ENCODE measurements around the gene FBXL17.

The FBXL17 gene

DNA sequence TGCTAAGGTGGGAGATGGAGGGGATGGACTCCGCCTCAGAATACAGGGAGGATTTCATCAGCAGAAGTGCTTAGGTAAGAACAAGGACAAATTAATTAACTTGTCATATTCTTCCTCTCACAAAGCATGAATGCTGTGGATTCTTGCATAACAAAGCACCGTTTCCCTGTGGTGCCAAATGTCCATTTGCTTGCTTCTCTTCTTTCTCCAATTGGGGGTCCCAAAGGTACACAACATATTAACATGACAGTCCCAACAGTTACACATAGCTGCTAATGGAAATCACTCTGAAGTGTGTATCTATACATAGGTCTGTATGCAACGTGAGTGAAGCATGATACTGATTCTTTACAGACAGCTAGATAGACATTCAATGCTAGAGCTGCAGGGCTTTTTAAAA, 564.5 kb downstream of the FBXL17 start:
- Histone ChIP-seq H3K36me3 (ENCODE audit: control insufficient read depth in 2 of 2, insufficient read depth in 1 of 2, low read length in 2 of 2) (no peaks in the 10 kb centered on the region), H3K4me3 (ENCODE audit: low read depth, low read length) (no peak overlapping the region), H3K4me1 (ENCODE audit: control insufficient read depth, insufficient read depth, low read length) (no peaks in the 10 kb centered on the region), H3K27ac (ENCODE audit: extremely low read depth, low read depth, low read length) (no peak overlapping the region), H3K9me3 (ENCODE audit: control insufficient read depth, insufficient read depth, low read depth, low read length) (no peaks in the 10 kb centered on the region)
- TF ChIP-seq, protein P1, sequence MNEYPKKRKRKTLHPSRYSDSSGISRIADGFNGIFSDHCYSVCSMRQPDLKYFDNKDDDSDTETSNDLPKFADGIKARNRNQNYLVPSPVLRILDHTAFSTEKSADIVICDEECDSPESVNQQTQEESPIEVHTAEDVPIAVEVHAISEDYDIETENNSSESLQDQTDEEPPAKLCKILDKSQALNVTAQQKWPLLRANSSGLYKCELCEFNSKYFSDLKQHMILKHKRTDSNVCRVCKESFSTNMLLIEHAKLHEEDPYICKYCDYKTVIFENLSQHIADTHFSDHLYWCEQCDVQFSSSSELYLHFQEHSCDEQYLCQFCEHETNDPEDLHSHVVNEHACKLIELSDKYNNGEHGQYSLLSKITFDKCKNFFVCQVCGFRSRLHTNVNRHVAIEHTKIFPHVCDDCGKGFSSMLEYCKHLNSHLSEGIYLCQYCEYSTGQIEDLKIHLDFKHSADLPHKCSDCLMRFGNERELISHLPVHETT (tag by site-specific recombination; IDR thresholded peaks at IDR 0.05), result no peak
- TF ChIP-seq ZBTB1 (tag by site-specific recombination; IDR thresholded peaks at IDR 0.05) (no peak), ZNF791 (tag by site-specific recombination; IDR thresholded peaks at IDR 0.05) (no peak), HOXA7 (CRISPR knock-in tag; IDR thresholded peaks at IDR 0.05; ENCODE audit: borderline replicate concordance) (no peak), ZSCAN16 (tag by site-specific recombination; IDR thresholded peaks at IDR 0.05) (no peak), ZNF350 (tag by site-specific recombination; IDR thresholded peaks at IDR 0.05) (no peak), KLF10 (tag by site-specific recombination; IDR thresholded peaks at IDR 0.05) (no peak), ZNF391 (tag by site-specific recombination; IDR thresholded peaks at IDR 0.05; ENCODE audit: borderline replicate concordance, low read depth) (no peak), MEIS1 (CRISPR knock-in tag; IDR thresholded peaks at IDR 0.05; ENCODE audit: borderline replicate concordance) (no peak), IKZF3 (tag by site-specific recombination; IDR thresholded peaks at IDR 0.05) (no peak), GLIS2 (tag by site-specific recombination; IDR thresholded peaks at IDR 0.05) (no peak), ZNF324 (tag by site-specific recombination; IDR thresholded peaks at IDR 0.05) (no peak)
- TF ChIP-seq, protein P2, sequence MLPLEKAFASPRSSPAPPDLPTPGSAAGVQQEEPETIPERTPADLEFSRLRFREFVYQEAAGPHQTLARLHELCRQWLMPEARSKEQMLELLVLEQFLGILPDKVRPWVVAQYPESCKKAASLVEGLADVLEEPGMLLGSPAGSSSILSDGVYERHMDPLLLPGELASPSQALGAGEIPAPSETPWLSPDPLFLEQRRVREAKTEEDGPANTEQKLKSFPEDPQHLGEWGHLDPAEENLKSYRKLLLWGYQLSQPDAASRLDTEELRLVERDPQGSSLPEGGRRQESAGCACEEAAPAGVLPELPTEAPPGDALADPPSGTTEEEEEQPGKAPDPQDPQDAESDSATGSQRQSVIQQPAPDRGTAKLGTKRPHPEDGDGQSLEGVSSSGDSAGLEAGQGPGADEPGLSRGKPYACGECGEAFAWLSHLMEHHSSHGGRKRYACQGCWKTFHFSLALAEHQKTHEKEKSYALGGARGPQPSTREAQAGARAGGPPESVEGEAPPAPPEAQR (tag by site-specific recombination; IDR thresholded peaks at IDR 0.05), result no peak
- TF ChIP-seq, protein P3, sequence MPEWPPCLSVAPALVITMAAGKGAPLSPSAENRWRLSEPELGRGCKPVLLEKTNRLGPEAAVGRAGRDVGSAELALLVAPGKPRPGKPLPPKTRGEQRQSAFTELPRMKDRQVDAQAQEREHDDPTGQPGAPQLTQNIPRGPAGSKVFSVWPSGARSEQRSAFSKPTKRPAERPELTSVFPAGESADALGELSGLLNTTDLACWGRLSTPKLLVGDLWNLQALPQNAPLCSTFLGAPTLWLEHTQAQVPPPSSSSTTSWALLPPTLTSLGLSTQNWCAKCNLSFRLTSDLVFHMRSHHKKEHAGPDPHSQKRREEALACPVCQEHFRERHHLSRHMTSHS (tag by site-specific recombination; IDR thresholded peaks at IDR 0.05), result no peak
- TF ChIP-seq, protein P4, sequence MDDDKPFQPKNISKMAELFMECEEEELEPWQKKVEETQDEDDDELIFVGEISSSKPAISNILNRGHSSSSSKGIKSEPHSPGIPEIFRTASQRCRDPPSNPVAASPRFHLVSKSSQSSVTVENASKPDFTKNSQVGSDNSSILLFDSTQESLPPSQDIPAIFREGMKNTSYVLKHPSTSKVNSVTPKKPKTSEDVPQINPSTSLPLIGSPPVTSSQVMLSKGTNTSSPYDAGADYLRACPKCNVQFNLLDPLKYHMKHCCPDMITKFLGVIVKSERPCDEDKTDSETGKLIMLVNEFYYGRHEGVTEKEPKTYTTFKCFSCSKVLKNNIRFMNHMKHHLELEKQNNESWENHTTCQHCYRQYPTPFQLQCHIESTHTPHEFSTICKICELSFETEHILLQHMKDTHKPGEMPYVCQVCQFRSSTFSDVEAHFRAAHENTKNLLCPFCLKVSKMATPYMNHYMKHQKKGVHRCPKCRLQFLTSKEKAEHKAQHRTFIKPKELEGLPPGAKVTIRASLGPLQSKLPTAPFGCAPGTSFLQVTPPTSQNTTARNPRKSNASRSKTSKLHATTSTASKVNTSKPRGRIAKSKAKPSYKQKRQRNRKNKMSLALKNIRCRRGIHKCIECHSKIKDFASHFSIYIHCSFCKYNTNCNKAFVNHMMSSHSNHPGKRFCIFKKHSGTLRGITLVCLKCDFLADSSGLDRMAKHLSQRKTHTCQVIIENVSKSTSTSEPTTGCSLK (tag by site-specific recombination; IDR thresholded peaks at IDR 0.05), result no peak
- POLR2A ChIA-PET, result no interaction called here
- CTCF ChIA-PET, result interaction anchor here (0.6 kb wide), 1 partner anchor 11 kb away, joined by 4 read pairs; no protein-coding TSS in a partner anchor

DNA sequence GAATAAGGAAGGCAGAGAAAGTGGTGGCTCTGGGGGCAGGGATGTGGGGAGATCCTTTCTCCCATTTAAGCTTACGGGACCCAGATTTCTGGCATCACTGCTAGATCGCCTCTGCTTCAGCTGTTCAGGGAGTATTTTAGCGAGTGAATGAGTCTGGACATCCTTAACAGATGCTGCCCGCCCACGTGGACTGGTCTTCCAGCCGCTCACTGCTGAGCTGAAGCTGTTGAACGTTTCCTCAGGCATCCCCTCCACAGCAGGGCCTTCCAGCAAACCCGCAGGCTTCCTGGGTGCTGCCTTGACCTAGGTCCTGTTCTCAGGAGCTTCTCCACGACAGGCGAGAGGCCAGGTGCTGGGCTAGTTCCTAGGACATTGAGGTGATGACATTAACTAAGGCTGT, 566.8 kb downstream of the FBXL17 start:
- ChIA-PET POLR2A (no interaction called here), CTCF (no interaction called here)
- no peaks in the 10 kb centered on the region for H3K36me3 ChIP-seq (ENCODE audit: control insufficient read depth in 2 of 2, insufficient read depth in 1 of 2, low read length in 2 of 2)
- no peak overlapping the region for H3K4me3 ChIP-seq (ENCODE audit: low read depth, low read length)
- 0 out of 2 replicates have a peak, but pooled peaks cover 3% of the 10 kb centered on the region for H3K4me1 ChIP-seq (ENCODE audit: control insufficient read depth, insufficient read depth, low read length)
- H3K9me3 ChIP-seq (ENCODE audit: control insufficient read depth, insufficient read depth, low read depth, low read length), result no peaks in the 10 kb centered on the region
- H3K27ac ChIP-seq (ENCODE audit: extremely low read depth, low read depth, low read length), result no peak overlapping the region
- TF ChIP-seq ZNF214 (tag by site-specific recombination; IDR thresholded peaks at IDR 0.05; ENCODE audit: borderline replicate concordance) (no peak), ZNF114 (tag by site-specific recombination; IDR thresholded peaks at IDR 0.05) (no peak), ZNF654 (tag by site-specific recombination; IDR thresholded peaks at IDR 0.05; ENCODE audit: low read depth) (no peak), ZNF175 (tag by site-specific recombination; IDR thresholded peaks at IDR 0.05) (no peak), KLF1 (tag by site-specific recombination; IDR thresholded peaks at IDR 0.05) (no peak), SP7 (tag by site-specific recombination; IDR thresholded peaks at IDR 0.05) (no peak), ZNF626 (tag by site-specific recombination; IDR thresholded peaks at IDR 0.05) (no peak), SCRT1 (tag by site-specific recombination; IDR thresholded peaks at IDR 0.05; ENCODE audit: borderline replicate concordance) (no peak), ZBTB17 (tag by site-specific recombination; IDR thresholded peaks at IDR 0.05) (no peak), ZNF791 (tag by site-specific recombination; IDR thresholded peaks at IDR 0.05) (no peak), ZXDB (tag by site-specific recombination; IDR thresholded peaks at IDR 0.05) (no peak), GLIS1 (tag by site-specific recombination; IDR thresholded peaks at IDR 0.05) (no peak), REPIN1 (tag by site-specific recombination; IDR thresholded peaks at IDR 0.05; ENCODE audit: low read depth) (no peak)
- TF ChIP-seq, protein P3 (tag by site-specific recombination; IDR thresholded peaks at IDR 0.05), result no peak
- TF ChIP-seq, protein P2 (tag by site-specific recombination; IDR thresholded peaks at IDR 0.05), result no peak
